ENCODE data around the gene ADAMTS18.
A peak's percentile ranks its signal among the peaks of the same experiment; 100 is the strongest.

The ADAMTS18 gene

GRCh38 chr16:77437859-77438258, 3.0 kb upstream of the ADAMTS18 start:
- DNase-seq = no peak
- intact Hi-C loops (cut with DNase I) = no loop called here

GRCh38 chr16:77435272-77435820, 512 bp upstream of the ADAMTS18 start:
- peak in 3 of 42 donors; percentile 12 to 54 (median 34) for DNase-seq
- intact Hi-C loops (cut with DNase I) = no loop called here

GRCh38 chr16:77434022-77434529, 758 bp downstream of the ADAMTS18 start:
- intact Hi-C loops (cut with DNase I) = no loop called here
- peak in 2 of 42 donors; percentile 14 to 37 for DNase-seq

- no peak for DNase-seq
- intact Hi-C loops (cut with DNase I) = no loop called here
These were observed 1.7 kb downstream of the ADAMTS18 start for GRCh38 chr16:77433146-77433545.

- intact Hi-C loops (cut with DNase I) = no loop called here
- no peak for DNase-seq
These were observed 2.6 kb downstream of the ADAMTS18 start for GRCh38 chr16:77432264-77432663.

- peak in 2 of 42 donors; percentile 26 to 50 for DNase-seq
- intact Hi-C loops (cut with DNase I) = no loop called here
These were observed 3.8 kb downstream of the ADAMTS18 start for GRCh38 chr16:77430787-77431585.

- intact Hi-C loops (cut with DNase I) = no loop called here
These were observed 4.5 kb downstream of the ADAMTS18 start for GRCh38 chr16:77430360-77430759.

GRCh38 chr16:77424871-77425604, 9.8 kb downstream of the ADAMTS18 start:
- DNase-seq = peak in 4 of 42 donors; percentile 5 to 49 (median 16)
- intact Hi-C loops (cut with DNase I) = no loop called here

More at GRCh38 chr16:77430360-77430759, 4.5 kb downstream of the ADAMTS18 start:
- peak in 3 of 42 donors; percentile 11 to 46 (median 27) for DNase-seq

- intact Hi-C loops (cut with DNase I) = no loop called here
These were observed 12.5 kb downstream of the ADAMTS18 start for GRCh38 chr16:77422196-77422784.

GRCh38 chr16:77416939-77417480, 17.8 kb downstream of the ADAMTS18 start:
- intact Hi-C loops (cut with DNase I) = no loop called here
- no peak for DNase-seq

More at GRCh38 chr16:77422196-77422784, 12.5 kb downstream of the ADAMTS18 start:
- DNase-seq = no peak

GRCh38 chr16:77414752-77415231, 20.0 kb downstream of the ADAMTS18 start:
- no peak for DNase-seq
- intact Hi-C loops (cut with DNase I) = no loop called here

- intact Hi-C loops (cut with DNase I) = no loop called here
- no peak for DNase-seq
These were observed 24.4 kb downstream of the ADAMTS18 start for GRCh38 chr16:77410449-77410848.

- intact Hi-C loops (cut with DNase I) = no loop called here
These were observed 25.5 kb downstream of the ADAMTS18 start for GRCh38 chr16:77409311-77409710.

GRCh38 chr16:77408607-77409006, 26.2 kb downstream of the ADAMTS18 start:
- DNase-seq = no peak
- intact Hi-C loops (cut with DNase I) = no loop called here

More at GRCh38 chr16:77409311-77409710, 25.5 kb downstream of the ADAMTS18 start:
- DNase-seq = no peak

GRCh38 chr16:77406680-77407079, 28.2 kb downstream of the ADAMTS18 start:
- intact Hi-C loops (cut with DNase I) = no loop called here
- no peak for DNase-seq

- DNase-seq = no peak
- intact Hi-C loops (cut with DNase I) = no loop called here
These were observed 30.1 kb downstream of the ADAMTS18 start for GRCh38 chr16:77404775-77405174.

- no peak for DNase-seq
- intact Hi-C loops (cut with DNase I) = no loop called here
These were observed 31.1 kb downstream of the ADAMTS18 start for GRCh38 chr16:77403732-77404131.

- intact Hi-C loops (cut with DNase I) = no loop called here
- no peak for DNase-seq
These were observed 32.2 kb downstream of the ADAMTS18 start for GRCh38 chr16:77402672-77403071.

- intact Hi-C loops (cut with DNase I) = no loop called here
- no peak for DNase-seq
These were observed 32.7 kb downstream of the ADAMTS18 start for GRCh38 chr16:77402118-77402517.

All from head of caudate nucleus (tissue), 42 donors.